ENCODE results near the gene FRAS1.

Gene FRAS1

DNA sequence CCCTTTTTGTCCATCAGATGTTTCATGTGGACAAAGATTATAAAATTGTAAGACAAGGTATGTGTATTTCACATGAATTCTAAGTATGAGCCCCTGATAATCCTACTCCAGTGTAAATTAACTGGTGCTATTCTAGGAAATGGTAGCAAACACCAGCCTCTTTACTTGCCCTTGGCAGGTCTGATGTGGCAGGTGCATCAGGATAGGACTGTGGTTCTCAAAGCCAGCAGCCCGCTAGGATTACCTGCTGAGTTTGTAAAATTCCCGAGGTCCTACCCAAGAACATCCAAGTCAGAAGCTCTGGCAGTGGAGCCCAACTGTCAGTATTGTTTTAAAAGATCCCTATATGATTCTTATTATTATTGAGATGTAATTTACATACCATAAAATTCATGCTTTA, 320.4 kb downstream of the FRAS1 start:
- no peak for DNase-seq

DNA sequence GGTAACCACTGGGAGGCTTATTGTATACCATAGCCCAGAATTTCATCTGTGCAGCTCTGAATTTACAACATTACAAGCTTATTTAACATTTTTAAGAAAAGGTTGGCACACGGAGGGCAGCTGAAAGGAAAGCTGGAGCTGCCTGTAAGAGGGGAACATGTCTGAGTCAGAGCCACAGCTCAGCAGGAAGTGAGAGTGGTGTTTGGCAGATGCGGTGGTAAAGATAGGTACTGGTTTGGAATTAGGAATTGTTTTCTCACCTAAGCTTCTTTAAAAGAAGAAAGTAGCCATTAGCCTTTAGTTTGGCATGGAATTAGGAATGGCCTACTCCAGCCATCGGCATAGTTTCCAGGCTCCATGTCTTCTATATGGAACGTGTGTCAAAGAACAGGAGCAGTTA, 321.9 kb downstream of the FRAS1 start:
- DNase-seq = no peak

DNA sequence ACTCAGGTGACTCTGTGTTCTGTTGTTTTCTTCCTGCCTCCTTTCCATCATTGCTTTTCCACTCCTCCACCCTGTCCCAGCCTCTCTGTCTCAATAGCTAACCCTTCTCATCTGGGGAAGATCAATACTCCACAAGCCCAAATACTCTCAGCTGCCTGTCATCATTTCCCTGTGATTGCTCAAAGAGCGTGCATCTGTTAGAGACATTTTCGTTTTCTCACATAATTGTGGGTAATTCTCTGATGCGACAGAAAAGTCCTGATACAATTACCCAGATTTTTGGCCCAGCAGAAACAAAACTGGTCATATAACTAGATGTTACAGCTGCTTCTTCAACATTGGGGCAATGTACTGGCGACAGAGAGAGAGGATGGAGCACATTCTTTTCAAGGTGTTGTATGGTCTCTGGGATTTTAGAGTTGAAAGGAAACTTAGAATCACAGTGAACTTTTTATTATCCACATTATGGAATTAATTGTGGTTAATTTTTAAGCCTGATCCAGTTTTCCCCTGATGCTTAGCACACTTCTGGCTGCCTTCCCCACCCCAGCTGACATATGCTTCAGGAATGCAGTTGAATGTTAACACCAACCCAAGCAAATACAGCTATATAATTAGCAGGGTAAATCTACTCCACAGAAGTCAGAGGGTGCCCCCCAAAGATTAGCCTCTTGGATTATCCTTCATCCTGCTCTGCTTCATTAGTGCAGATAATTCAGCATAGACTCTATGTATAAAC, 323.0 kb downstream of the FRAS1 start:
- no peak for DNase-seq

DNA sequence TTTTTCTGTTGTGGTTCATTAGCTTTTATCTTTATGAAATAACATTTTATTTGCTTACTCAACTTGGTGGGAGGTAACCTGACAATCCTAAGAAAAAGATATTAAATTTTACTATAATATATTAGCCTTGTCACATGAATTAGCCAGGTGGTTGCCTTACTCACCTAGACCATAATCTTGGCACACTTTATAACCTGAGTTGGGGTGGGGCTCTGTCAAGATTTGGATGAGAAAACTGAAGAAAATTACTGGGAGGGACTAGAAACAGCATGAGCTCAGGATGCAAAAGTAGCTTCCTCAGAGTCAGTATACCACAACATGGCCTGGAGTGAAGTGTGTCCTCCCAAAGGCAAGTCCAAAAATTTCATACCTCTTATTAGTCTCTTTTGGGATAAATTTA, 329.6 kb downstream of the FRAS1 start:
- DNase-seq = no peak

GRCh38 chr4:78395642-78396041, 338.5 kb downstream of the FRAS1 start:
- no peak for DNase-seq

GRCh38 chr4:78396613-78397291, 339.6 kb downstream of the FRAS1 start:
- DNase-seq = no peak

GRCh38 chr4:78397292-78397630, 340.1 kb downstream of the FRAS1 start:
- no peak for DNase-seq

DNA sequence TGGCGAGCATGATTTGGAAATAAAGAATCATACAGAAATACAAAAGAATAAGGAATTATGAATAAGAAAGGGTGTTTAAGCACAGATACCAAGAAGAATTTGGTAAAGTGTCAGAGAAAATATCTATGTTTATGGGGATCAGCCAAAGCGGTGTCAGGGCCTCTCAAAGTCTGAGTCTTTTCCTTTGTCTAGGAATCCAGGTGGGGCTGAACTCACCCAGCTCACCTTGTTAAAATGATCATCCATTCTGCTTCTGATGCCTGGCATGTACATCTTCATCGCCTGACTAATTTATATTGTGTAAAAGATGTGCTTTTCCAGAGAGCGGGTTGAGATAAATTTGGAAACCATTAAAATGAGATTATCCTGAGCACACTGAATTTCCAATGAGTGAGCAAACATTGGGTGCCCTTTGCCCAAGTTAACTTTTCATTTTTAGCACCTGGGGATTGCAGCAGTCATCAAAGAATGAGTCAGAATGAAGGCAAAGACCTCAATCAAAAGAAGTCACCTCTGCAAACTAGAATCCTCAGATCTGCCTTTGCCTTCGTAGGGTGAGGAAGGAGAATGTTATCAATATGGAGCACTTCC, 352.6 kb downstream of the FRAS1 start:
- no peak for DNase-seq

- no peak for DNase-seq
Observed at GRCh38 chr4:78410225-78410624, 353.1 kb downstream of the FRAS1 start.

DNA sequence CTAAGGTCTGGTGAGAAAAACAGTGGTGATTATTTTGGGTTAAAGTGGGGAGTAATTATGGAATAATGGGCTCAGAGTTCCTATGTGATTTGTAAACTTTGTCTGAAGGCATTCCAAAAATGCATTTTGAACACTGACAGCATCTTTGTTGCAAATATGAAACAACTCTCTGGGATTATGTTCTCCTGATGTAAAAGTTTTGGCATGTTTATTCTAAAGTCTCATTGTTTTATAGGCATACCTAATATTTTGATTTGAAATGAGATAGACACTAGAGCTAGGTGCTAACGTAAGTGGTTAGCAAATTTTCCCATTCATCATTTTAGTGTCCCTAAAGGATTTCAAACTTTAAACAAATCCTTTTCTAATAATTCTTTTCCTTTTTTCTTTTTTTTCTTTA, 353.6 kb downstream of the FRAS1 start:
- DNase-seq = no peak

GRCh38 chr4:78414116-78414515, 357.0 kb downstream of the FRAS1 start:
- no peak for DNase-seq

- DNase-seq = no peak
Observed at GRCh38 chr4:78417603-78418002, 360.5 kb downstream of the FRAS1 start.

DNA sequence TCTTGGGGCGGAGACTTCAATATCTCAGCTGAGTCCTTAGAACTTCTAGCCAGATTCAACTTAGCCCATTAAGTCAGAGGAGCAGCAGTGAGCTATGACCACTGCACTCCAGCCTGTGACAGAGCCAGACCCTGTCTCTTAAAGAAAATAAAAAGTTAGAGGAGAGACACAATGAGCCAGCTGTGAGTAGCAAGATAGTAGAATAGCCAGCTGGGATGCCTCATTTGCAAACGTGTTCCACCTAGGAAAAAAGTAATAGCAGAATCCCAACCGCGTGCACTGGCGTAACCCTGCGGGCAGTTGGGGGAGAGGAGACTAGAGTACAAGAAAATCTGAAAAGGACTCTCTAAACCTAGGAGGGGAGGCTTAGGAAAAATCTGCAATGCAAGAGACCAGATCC, 361.3 kb downstream of the FRAS1 start:
- no peak for DNase-seq

GRCh38 chr4:78423790-78424189, 366.7 kb downstream of the FRAS1 start:
- no peak for DNase-seq

- DNase-seq = no peak
Observed at GRCh38 chr4:78424461-78424860, 367.3 kb downstream of the FRAS1 start.

GRCh38 chr4:78426972-78427371, 369.8 kb downstream of the FRAS1 start:
- DNase-seq = no peak

GRCh38 chr4:78428996-78429395, 371.9 kb downstream of the FRAS1 start:
- no peak for DNase-seq

- no peak for DNase-seq
Observed at GRCh38 chr4:78432896-78433295, 375.8 kb downstream of the FRAS1 start.

DNA sequence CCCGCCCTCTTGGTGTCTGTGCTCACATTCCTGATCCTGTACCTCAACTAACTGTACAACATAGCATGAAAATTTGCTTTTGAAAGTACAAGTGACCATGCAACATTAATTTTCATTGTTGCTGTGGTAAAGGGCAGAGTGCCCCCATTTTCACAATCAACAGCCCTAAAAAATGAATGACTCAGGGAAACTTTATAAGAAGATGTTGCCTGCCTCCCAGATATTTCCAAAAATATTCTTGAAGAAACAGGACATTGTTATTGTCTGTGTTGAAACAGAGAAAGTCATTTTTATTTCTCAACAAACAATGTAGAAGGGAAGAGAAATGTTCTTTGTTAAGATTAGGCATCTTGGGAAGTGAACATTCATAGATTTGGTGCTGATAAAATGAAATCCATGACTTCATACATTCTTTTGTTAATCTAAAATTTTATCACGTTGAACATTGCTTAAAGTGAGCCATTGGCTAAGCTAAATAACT, 380.5 kb downstream of the FRAS1 start:
- DNase-seq = no peak

DNA sequence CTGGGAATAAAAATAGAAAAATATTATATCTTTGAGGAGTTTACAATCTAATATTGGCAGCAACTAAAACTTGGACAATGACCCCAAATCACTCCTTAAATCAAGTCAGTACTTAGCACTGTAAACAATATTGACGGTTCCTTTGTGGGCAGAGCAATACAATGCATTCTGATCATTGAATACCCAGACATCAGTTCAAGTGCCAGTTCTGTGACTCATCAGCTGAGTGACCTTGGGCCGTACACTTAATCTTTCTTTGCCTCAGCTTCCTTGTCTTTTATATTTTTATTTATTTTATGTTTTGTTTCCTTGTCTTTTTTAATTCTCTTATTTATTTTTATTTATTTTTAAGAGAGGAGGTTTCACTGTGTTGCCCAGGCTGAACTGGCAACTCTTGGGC, 382.2 kb downstream of the FRAS1 start:
- no peak for DNase-seq

DNA sequence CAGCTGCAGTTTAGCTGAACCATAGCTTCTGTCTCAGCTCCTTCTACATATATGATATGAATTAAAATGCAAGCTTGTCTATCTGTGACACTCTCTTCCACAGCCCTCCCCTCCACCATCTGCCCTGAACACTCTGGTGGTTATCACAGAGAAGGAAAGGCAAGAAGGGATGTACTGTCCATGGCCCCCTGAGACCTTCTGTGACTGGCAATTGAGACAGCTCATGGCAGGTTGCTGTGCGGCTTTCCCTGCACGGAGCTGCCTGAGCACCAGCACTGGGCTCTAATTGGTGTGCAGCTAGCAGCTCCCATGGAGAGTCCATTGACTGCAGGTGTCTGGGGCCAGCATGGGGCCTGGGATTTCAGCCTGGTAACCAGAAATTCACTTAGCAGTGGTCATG, 384.6 kb downstream of the FRAS1 start:
- no peak for DNase-seq

DNA sequence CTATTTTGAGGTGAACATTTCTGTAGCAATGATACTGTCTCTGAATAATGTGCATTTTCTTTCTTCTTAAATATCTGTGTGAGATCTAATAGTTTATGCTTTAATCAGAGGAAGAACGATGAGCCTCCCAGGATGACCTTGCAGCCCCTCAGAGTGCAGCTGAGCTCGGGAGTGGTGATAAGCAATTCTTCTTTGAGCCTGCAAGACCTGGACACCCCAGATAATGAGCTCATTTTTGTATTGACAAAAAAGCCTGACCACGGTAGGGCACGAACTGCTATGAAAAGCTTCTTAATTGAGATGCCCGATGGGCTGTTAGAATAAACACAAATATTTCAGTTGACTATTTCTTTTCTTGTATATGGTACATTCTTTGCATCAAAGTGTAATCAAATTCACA, 389.5 kb downstream of the FRAS1 start:
- no peak for DNase-seq

DNA sequence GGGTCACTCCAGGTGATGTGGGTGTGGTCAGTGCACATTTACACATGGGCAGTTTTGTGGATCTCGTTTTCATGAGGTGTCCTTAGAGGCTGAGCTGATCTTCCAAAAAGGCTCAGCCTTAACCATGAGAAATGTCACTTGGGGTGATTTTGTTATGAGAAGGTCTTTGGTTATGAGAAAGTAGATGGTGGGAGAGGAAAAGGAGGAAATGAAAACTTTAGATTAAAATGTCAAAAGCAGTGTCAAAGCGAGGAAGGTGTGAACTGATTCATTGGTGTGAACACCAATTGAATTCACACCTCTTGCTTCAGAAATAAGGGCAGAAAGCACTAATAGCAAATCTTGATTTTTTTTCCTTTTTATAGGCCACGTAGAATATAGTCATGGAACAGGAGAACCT, 394.3 kb downstream of the FRAS1 start:
- DNase-seq = no peak

GRCh38 chr4:78454016-78454415, 396.9 kb downstream of the FRAS1 start:
- no peak for DNase-seq
